NCI-H146 treated with DMSO at 0.1 percent for 48 hours (cell line): Measurements from ENCODE around the gene PLAC8L1.
"Not testable (repeated sequence)": the region's sequence is repeated elsewhere in the genome, so short reads cannot be mapped to it uniquely, and the experiment has no call there.

Experiments
- DNase-seq: peaks from one replicate; lab custom pipeline; 2025; ENCODE audit not compliant: unreplicated experiment; lab: John Stamatoyannopoulos, UW

The PLAC8L1 gene

GRCh38 chr5:146105477-146105876, at the start of gene PLAC8L1:
PLAC8L1 (minus strand) TSS chr5:146105577; CDS start chr5:146104311, 1,266 bp downstream.
- DNase-seq, result no peak

DNA sequence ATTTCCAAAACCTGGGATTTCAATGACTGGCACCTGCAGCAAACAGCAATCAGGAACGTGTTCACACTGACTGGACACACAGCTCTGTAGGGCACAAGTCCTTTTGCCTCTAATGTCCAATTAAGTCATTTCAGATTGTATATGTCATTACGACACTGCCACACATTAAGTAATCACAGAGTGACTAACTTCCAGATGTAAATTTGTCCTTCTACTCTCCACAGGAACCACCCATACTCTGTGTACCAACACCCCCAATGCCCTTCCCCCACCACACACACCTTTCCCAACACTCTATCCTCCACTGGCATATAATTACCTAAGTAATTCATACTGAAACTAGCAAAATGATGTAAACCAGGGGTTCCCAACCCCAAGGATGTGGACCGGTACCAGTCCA, 46.6 kb upstream of the PLAC8L1 start:
- no peak for DNase-seq

GRCh38 chr5:146137967-146138403, 32.6 kb upstream of the PLAC8L1 start:
- DNase-seq, result no peak

- no peak for DNase-seq
These were observed 25.2 kb upstream of the PLAC8L1 start for GRCh38 chr5:146130440-146131045.

- no peak for DNase-seq
These were observed 20.7 kb upstream of the PLAC8L1 start for GRCh38 chr5:146126068-146126467.

DNA sequence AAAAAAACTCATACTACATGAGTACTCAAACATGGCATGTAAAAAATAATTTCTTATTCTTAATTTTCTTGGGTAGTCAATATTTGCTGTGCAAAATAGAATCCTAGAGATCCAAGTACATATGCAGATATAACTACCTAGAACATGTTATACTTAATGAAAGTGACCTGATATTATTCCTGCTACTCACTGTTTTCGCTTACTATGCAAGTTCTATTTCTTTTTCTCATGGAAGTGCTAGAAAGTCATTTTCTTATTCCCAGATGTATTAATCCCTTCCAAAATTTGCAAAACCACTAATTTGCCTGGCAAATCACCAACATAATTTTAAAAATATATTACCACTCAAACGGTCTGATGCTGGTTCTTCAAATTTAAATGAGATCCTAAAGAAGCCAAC, 19.2 kb upstream of the PLAC8L1 start:
- no peak for DNase-seq

DNA sequence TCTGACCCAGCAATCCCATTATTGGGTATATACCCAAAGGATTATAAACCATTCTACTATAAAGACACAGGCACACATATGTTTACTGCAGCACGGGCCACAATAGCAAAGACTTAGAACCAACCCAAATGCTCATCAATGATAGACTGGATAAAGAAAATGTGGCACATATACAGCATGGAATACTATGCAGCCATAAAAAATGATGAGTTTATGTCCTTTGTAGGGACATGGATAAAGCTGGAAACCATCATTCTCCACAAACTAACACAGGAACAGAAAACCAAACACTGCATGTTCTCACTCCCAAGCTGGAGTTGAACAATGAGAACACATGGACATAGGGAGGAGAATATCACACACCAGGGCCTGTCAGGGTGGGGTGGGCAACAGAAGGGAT, 16.1 kb upstream of the PLAC8L1 start:
- DNase-seq, result not testable (repeated sequence)

GRCh38 chr5:146118322-146118721, 12.9 kb upstream of the PLAC8L1 start:
- no peak for DNase-seq

DNA sequence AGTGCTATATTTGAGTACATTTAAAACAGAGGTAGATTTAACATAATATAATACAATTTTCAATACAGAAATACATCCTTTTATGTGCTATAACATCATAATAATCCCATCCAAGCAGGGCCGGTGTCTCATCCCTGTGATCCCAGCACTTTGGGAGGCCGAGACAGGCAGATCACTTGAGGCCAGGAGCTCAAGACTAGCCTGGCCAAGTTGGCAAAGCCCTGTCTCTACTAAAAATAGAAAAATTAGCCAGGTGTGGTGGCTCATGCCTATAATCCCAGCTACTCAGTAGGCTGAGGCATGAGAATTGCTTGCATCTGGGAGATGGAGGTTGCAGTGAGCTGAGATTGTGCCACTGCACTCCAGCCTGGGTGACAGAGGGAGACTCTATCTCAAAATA, 11.8 kb upstream of the PLAC8L1 start:
- DNase-seq, result not testable (repeated sequence)

- DNase-seq, result no peak
These were observed 11.0 kb upstream of the PLAC8L1 start for GRCh38 chr5:146116361-146116760.

DNA sequence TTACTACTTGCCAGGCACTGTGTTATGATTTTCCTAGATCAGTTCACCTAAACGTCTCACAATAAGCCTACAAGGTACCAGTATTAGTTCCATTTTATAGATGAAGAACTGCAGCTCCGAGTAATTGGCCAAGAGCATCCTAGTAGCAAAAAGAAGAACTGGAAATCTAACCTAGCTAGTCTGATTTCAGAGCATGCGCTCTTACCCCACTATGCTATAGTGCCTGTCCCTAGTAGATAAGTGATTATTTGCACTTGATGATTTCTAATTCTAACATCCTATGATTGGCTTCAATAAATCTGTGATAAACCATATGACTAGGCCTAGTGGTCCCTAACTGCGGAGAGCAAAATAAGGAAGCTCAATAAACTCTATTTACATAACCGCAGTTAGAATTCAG, 7.1 kb upstream of the PLAC8L1 start:
- no peak for DNase-seq

- DNase-seq, result no peak
These were observed 6.0 kb upstream of the PLAC8L1 start for GRCh38 chr5:146111409-146111808.

DNA sequence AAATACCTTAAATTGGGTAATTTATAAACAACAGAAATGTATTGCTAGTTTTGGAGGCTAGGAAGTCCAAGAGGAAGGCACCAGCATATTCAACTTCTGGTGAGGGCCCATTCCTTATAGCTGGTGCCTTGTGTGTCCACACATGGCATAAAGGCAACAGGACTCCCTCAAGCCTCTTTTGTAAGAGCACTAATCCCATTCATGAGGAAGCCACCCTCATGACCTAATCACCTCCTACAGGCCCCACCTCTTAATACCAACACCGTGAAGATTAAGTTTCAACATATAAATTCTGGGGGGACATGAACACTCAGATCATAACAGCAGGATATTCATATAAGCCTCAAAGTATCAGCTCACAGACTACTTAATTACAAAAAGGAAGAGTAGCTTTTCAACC, 4.0 kb upstream of the PLAC8L1 start:
- DNase-seq, result no peak

- DNase-seq, result not testable (repeated sequence)
These were observed 3.5 kb upstream of the PLAC8L1 start for GRCh38 chr5:146108870-146109269.

GRCh38 chr5:146107901-146108300, 2.5 kb upstream of the PLAC8L1 start:
- no peak for DNase-seq

GRCh38 chr5:146103594-146103993, 1.8 kb downstream of the PLAC8L1 start:
- DNase-seq, result no peak

- DNase-seq, result no peak
These were observed 3.7 kb downstream of the PLAC8L1 start for GRCh38 chr5:146101646-146102045.

- no peak for DNase-seq
These were observed 7.3 kb downstream of the PLAC8L1 start for GRCh38 chr5:146098047-146098446.

DNA sequence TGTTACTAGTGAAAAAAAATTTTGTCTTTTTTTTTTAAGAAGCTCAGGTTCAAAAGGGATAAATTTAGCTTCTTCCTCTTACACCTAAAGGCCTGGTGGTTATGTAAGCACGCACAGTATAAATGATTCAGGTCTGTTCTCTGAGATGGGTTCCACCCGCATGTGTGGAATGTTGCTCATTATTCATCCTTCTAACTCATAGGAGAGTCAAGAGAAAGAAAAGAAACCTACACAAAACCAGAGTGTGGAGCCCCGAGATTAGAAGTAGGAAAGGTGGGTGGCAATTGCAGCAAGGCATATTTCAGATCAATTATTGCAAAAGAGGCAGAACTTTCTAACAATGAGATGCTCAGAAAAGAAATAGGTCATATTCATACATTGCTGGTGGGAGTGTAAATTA, 13.5 kb downstream of the PLAC8L1 start:
- DNase-seq, result no peak

DNA sequence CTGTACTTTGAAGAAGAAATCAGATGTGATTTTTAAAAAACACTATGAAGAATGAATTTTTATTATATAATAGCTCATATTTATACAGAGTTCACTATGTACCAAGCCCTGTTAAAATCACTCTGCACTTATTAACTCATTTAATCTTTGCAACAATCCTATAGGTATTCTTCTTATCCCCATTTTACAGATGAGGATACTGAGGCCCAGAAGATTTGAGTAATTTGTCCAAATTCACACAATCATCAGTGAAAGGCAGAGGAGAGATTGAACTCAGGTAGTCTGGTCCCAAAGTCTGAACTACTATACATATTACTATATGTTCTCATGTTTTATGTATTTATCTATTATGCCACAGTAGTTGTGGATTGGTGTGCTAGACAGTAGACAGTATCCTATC, 16.1 kb downstream of the PLAC8L1 start:
- no peak for DNase-seq

DNA sequence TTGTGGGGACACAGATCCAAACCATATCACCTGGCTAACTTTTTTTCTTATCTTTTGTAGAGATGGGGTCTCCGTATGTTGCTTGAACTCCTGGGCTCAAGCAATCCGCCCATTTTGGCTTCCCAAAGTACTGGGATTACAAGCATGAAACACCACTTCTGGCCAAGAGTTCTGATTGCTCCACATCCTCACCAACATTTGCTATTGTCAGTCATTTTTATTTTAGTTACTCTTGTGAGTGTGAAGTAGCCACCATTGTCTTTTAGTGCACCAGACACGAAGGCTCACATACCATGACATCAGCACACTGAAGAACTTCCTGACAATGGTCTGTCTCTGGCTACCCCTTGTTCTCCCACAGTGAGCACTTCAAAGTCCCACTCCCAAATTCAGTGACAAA, 17.3 kb downstream of the PLAC8L1 start:
- DNase-seq, result no peak

DNA sequence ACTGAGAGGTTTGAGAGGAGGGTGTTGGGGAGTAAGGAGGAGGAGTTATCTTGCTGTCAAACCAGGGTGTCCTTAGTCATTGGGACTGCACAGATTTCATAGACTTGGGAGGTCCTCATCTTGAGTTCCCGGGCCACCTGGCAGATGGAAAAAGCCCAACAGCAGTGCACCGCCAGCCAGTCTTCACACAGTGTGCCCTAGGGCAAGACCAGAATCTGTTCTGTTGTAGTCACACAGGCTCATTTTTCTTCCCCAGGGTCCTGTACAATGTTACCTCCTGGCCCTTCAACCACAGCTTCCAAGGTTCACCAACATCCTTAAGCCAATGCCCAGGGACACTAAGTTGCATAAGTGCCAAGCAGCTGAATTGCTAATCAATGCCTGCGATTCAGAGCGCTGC, 21.0 kb downstream of the PLAC8L1 start:
- no peak for DNase-seq

GRCh38 chr5:146082798-146083197, 22.6 kb downstream of the PLAC8L1 start:
- no peak for DNase-seq
